SJCRH30 (cell line): ENCODE data around the gene GAL. TPM values are rescaled to one million over a fixed set of nuclear protein-coding genes. Genes with fewer than 3 reads are reported as not detected.

Experiments
- DNase-seq, 2 experiments: peaks; one replicate each; pipeline ENCODE4 v3.0.0-alpha.2; 2015 to 2020
- H3K27ac ChIP-seq: fragments of 250-450 bp; sonication (Bioruptor Pico); 2 replicates; pipeline ENCODE4 v1.5.1; 2020; ENCODE audit warnings: mild to moderate bottlenecking, moderate library complexity
- H3K27me3 ChIP-seq: fragments of 250-450 bp; sonication (Bioruptor Pico); 2 replicates; pipeline ENCODE4 v1.5.1; 2020; ENCODE audit warnings: mild to moderate bottlenecking, moderate library complexity
- H3K36me3 ChIP-seq: fragments of 250-450 bp; sonication (Bioruptor Pico); 2 replicates; pipeline ENCODE4 v1.5.1; 2020; ENCODE audit warnings: mild to moderate bottlenecking, moderate library complexity
- H3K4me1 ChIP-seq: fragments of 250-450 bp; sonication (Bioruptor Pico); 2 replicates; pipeline ENCODE4 v1.5.1; 2020; ENCODE audit warnings: mild to moderate bottlenecking, moderate library complexity
- H3K4me3 ChIP-seq: fragments of 250-450 bp; sonication (Bioruptor Pico); 2 replicates; pipeline ENCODE4 v1.5.1; 2020; ENCODE audit warnings: mild to moderate bottlenecking, moderate library complexity
- H3K9me3 ChIP-seq: fragments of 250-450 bp; sonication (Bioruptor Pico); replicated peaks from 2 replicates; pipeline ENCODE4 v1.5.1; 2020; ENCODE audit warnings: mild to moderate bottlenecking, moderate library complexity
- total RNA-seq: library from RNA; depleted of rRNA; stranded (reverse); fragments of >200 nt; shearing (Covaris generic); gene quantifications from 2 replicates; pipeline ENCODE4 v1.2.3, GENCODE V29; 2014

GAL gene
- total RNA-seq, 1 experiment from 2014 or later, result not detected

- Histone ChIP-seq H3K4me1 (peaks cover 2% of the 10 kb centered on the region; the same call in 1 of the 2 replicates), H3K27ac (no peak overlapping the region), H3K27me3 (peaks cover 12% of the 10 kb centered on the region; the same call in 1 of the 2 replicates), H3K4me3 (no peak overlapping the region), H3K9me3 (no peaks in the 10 kb centered on the region), H3K36me3 (no peaks in the 10 kb centered on the region)
- no peak for DNase-seq
Observed at GRCh38 chr11:68653486-68654430, 30.6 kb upstream of the GAL start.

GRCh38 chr11:68654978-68655377 lies 29.4 kb upstream of the GAL start:
- H3K4me3 ChIP-seq, result no peak overlapping the region
- H3K9me3 ChIP-seq, result no peaks in the 10 kb centered on the region
- H3K4me1 ChIP-seq, result peaks cover 8% of the 10 kb centered on the region; the same call in 1 of the 2 replicates
- H3K27ac ChIP-seq, result no peak overlapping the region
- H3K27me3 ChIP-seq, result peaks cover 3% of the 10 kb centered on the region; the same call in 1 of the 2 replicates
- DNase-seq, result no peak
- no peaks in the 10 kb centered on the region for H3K36me3 ChIP-seq

GRCh38 chr11:68655406-68655805 lies 28.9 kb upstream of the GAL start:
- no peaks in the 10 kb centered on the region; the same call in 1 of the 2 replicates for H3K27me3 ChIP-seq
- no peak for DNase-seq

GRCh38 chr11:68655806-68656205 lies 28.5 kb upstream of the GAL start:
- no peak overlapping the region for H3K4me3 ChIP-seq
- H3K9me3 ChIP-seq, result no peaks in the 10 kb centered on the region
- no peaks in the 10 kb centered on the region for H3K27me3 ChIP-seq
- DNase-seq, result no peak
- no peaks in the 10 kb centered on the region for H3K36me3 ChIP-seq
- no peak overlapping the region for H3K27ac ChIP-seq
- H3K4me1 ChIP-seq, result peaks cover 8% of the 10 kb centered on the region; the same call in 1 of the 2 replicates

More at GRCh38 chr11:68655406-68655805, 28.9 kb upstream of the GAL start:
- H3K4me1 ChIP-seq, result peaks cover 8% of the 10 kb centered on the region; the same call in 1 of the 2 replicates
- H3K27ac ChIP-seq, result no peak overlapping the region
- H3K36me3 ChIP-seq, result no peaks in the 10 kb centered on the region
- H3K9me3 ChIP-seq, result no peaks in the 10 kb centered on the region
- H3K4me3 ChIP-seq, result no peak overlapping the region

GRCh38 chr11:68657021-68657780 lies 27.1 kb upstream of the GAL start:
- Histone ChIP-seq H3K36me3 (no peaks in the 10 kb centered on the region), H3K4me3 (no peak overlapping the region), H3K27me3 (no peaks in the 10 kb centered on the region), H3K9me3 (no peaks in the 10 kb centered on the region), H3K27ac (no peak overlapping the region), H3K4me1 (peaks cover 8% of the 10 kb centered on the region; the same call in 1 of the 2 replicates)
- no peak for DNase-seq

- Histone ChIP-seq H3K9me3 (0 out of 2 replicates have a peak, but pooled peaks cover 2% of the 10 kb centered on the region), H3K27me3 (no peaks in the 10 kb centered on the region), H3K27ac (no peak overlapping the region), H3K36me3 (no peaks in the 10 kb centered on the region), H3K4me3 (no peak overlapping the region), H3K4me1 (peaks cover 8% of the 10 kb centered on the region; the same call in 1 of the 2 replicates)
- no peak for DNase-seq
Observed at GRCh38 chr11:68658097-68658496, 26.2 kb upstream of the GAL start.

GRCh38 chr11:68658661-68659060 lies 25.7 kb upstream of the GAL start:
- Histone ChIP-seq H3K36me3 (no peaks in the 10 kb centered on the region), H3K9me3 (0 out of 2 replicates have a peak, but pooled peaks cover 2% of the 10 kb centered on the region), H3K4me3 (no peak overlapping the region), H3K27ac (no peak overlapping the region), H3K4me1 (peaks cover 8% of the 10 kb centered on the region; the same call in 1 of the 2 replicates), H3K27me3 (no peaks in the 10 kb centered on the region)
- peak in 1 of 2 experiments; percentile 43 for DNase-seq

GRCh38 chr11:68659158-68659921 lies 25.0 kb upstream of the GAL start:
- Histone ChIP-seq H3K27me3 (no peaks in the 10 kb centered on the region), H3K27ac (no peak overlapping the region), H3K4me1 (peaks cover 8% of the 10 kb centered on the region; the same call in 1 of the 2 replicates), H3K4me3 (no peak overlapping the region), H3K36me3 (no peaks in the 10 kb centered on the region), H3K9me3 (0 out of 2 replicates have a peak, but pooled peaks cover 2% of the 10 kb centered on the region)
- peak; percentile 83 to 87 for DNase-seq

GRCh38 chr11:68660066-68660810 lies 24.1 kb upstream of the GAL start:
- Histone ChIP-seq H3K27me3 (no peaks in the 10 kb centered on the region), H3K9me3 (0 out of 2 replicates have a peak, but pooled peaks cover 2% of the 10 kb centered on the region), H3K4me1 (peaks cover 8% of the 10 kb centered on the region; the same call in 1 of the 2 replicates), H3K36me3 (no peaks in the 10 kb centered on the region), H3K4me3 (no peak overlapping the region), H3K27ac (no peak overlapping the region)
- no peak for DNase-seq

- H3K27me3 ChIP-seq, result no peaks in the 10 kb centered on the region
- peaks cover 8% of the 10 kb centered on the region; the same call in 1 of the 2 replicates for H3K4me1 ChIP-seq
Observed at GRCh38 chr11:68661014-68661413, 23.3 kb upstream of the GAL start.

GRCh38 chr11:68661697-68662603 lies 22.4 kb upstream of the GAL start:
- no peak overlapping the region for H3K4me3 ChIP-seq
- no peak overlapping the region for H3K27ac ChIP-seq
- DNase-seq, result no peak
- no peaks in the 10 kb centered on the region for H3K36me3 ChIP-seq
- H3K27me3 ChIP-seq, result no peaks in the 10 kb centered on the region
- 0 out of 2 replicates have a peak, but pooled peaks cover 2% of the 10 kb centered on the region for H3K9me3 ChIP-seq
- H3K4me1 ChIP-seq, result peaks cover 8% of the 10 kb centered on the region; the same call in 1 of the 2 replicates

More at GRCh38 chr11:68661014-68661413, 23.3 kb upstream of the GAL start:
- 0 out of 2 replicates have a peak, but pooled peaks cover 2% of the 10 kb centered on the region for H3K9me3 ChIP-seq
- no peak overlapping the region for H3K27ac ChIP-seq
- no peaks in the 10 kb centered on the region for H3K36me3 ChIP-seq
- no peak overlapping the region for H3K4me3 ChIP-seq
- no peak for DNase-seq

- H3K9me3 ChIP-seq, result 0 out of 2 replicates have a peak, but pooled peaks cover 2% of the 10 kb centered on the region
- no peaks in the 10 kb centered on the region for H3K27me3 ChIP-seq
- no peaks in the 10 kb centered on the region for H3K36me3 ChIP-seq
- no peak overlapping the region for H3K27ac ChIP-seq
- DNase-seq, result no peak
- H3K4me3 ChIP-seq, result no peak overlapping the region
- H3K4me1 ChIP-seq, result peaks cover 8% of the 10 kb centered on the region; the same call in 1 of the 2 replicates
Observed at GRCh38 chr11:68663482-68664010, 20.8 kb upstream of the GAL start.
